KOPT-K1 (cell line): Measurements from ENCODE around the gene SCYL1.

Experiments
- H3K27ac ChIP-seq: fragments of 200-600 bp; sonication (generic); 2 replicates; pipeline ENCODE4 v1.5.1; 2016; ENCODE audit warnings: antibody characterized with exemption, mild to moderate bottlenecking, low read depth, low read length; ENCODE audit not compliant: poor library complexity, severe bottlenecking
- H3K36me3 ChIP-seq: fragments of 200-600 bp; sonication (generic); 2 replicates; pipeline ENCODE4 v1.5.1; 2017; ENCODE audit warnings: antibody characterized with exemption, mild to moderate bottlenecking, low read length, moderate library complexity; ENCODE audit not compliant: insufficient read depth
- H3K9me3 ChIP-seq: fragments of 200-600 bp; sonication (generic); 2 replicates; pipeline ENCODE4 v1.5.1; 2017; ENCODE audit warnings: antibody characterized with exemption, low read length, mild to moderate bottlenecking; ENCODE audit not compliant: insufficient read depth, poor library complexity, severe bottlenecking

Gene SCYL1

DNA sequence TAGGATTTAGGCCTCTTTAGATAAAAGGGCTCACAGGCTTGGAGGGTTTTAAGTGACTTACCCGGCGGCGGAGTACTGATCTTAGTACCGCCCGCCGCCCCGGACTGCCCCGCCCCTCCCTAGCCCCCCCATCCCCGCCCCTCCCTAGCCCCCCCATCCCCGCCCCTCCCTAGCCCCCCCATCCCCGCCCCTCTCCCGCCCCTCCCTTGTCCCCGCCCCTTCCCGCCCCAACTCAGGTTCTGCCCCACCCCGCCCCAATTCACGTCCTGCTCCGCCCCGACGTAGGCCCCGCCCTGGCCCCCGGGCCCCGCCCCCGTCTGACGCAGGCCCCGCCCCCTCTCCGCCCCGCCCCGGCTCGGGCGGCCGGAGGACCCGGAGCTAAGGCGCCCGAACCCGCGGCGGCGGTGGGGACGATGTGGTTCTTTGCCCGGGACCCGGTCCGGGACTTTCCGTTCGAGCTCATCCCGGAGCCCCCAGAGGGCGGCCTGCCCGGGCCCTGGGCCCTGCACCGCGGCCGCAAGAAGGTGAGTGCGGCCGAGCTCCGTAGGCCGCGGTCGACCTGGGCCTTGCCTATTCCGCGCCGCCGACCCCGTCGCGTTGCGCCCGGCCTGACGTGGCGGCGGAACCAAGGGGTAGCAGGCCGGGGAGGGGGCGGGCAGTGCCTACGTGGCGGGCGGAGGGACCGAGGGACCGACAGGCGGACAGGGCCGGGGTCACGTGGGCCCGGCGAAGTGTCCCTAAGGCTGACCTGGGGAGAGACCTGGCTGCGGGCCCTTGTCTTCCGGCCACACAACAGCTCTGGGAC lies at the start of gene SCYL1:
Gene SCYL1, plus strand, starts transcription at position 343 of the 805 bp plus-strand sequence. Its CDS starts 71 bp downstream, at position 414.
- H3K27ac ChIP-seq = peak within 1 kb of the TSS; percentile 81
- H3K36me3 ChIP-seq = peaks cover 17% of the 10 kb centered on the region; the same call in 1 of the 2 replicates
- H3K9me3 ChIP-seq = no peaks in the 10 kb centered on the region

DNA sequence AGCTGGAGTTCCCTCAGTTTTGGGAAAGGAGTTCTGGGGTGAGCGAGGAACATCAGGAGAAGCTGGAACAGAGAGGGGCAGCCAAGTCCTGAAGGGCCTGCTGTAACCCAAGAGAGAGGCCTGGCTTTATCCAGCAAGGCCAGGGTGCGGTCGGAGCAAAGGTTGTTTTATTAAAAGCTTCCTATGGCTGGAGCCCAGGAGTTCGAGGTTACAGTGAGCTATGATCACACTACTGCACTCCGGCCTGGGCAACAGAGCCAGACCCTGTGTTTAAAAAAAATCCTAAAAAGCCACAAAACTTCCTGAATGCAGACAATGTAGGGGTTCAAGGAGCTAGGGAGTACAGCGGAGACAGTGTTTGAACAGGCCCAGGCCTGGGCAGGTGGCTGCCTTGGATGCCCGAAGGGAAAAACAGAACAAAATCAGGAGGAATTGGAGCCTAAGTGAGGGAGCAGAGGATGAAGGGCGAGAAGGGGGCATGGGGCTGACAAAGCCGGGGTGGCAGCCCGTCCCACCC lies 48.2 kb upstream of the SCYL1 start:
- H3K27ac ChIP-seq = peak overlapping the region; percentile 94
- H3K36me3 ChIP-seq = no peaks in the 10 kb centered on the region
- no peaks in the 10 kb centered on the region for H3K9me3 ChIP-seq

DNA sequence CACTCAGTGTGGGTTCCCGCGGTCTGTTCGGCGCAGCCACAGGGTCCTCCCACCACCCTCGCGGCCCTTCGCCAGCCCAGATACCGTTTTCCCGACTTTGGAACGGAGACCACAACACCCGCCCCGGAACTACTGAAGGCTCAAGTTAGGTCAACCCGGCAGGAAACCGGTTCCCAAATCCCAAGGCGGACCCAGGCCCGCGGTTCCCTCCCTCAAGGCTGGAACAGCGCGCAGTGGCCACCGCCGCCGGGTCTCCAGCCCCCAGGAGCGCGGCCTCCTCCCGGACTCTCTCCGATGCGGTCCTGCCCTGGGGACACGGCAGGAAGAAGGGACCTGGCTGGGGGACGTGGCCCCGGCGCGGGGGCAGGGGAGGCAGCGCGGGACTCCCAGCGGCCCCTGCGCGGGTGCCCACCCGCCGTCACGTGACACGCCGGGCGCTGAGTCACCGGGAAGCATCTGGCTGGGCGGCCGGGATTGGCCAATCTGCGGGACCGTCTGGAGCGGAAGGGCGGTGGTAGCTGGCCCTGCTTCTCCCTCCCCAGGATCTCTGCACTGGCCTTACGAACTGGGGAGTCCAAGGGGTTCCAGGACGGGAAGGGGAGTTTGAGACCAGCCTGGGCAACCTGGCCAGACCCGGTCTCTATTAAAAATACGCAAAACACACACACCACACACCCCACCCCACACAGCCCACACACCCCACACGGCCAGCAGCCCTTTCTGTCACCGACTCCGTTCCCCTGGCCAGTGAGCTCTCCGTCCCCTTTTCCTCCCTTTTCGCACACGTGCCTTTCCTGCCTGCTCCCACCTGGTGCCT lies 47.5 kb upstream of the SCYL1 start:
- no peaks in the 10 kb centered on the region for H3K9me3 ChIP-seq
- peak overlapping the region; percentile 94 for H3K27ac ChIP-seq
- H3K36me3 ChIP-seq = no peaks in the 10 kb centered on the region

DNA sequence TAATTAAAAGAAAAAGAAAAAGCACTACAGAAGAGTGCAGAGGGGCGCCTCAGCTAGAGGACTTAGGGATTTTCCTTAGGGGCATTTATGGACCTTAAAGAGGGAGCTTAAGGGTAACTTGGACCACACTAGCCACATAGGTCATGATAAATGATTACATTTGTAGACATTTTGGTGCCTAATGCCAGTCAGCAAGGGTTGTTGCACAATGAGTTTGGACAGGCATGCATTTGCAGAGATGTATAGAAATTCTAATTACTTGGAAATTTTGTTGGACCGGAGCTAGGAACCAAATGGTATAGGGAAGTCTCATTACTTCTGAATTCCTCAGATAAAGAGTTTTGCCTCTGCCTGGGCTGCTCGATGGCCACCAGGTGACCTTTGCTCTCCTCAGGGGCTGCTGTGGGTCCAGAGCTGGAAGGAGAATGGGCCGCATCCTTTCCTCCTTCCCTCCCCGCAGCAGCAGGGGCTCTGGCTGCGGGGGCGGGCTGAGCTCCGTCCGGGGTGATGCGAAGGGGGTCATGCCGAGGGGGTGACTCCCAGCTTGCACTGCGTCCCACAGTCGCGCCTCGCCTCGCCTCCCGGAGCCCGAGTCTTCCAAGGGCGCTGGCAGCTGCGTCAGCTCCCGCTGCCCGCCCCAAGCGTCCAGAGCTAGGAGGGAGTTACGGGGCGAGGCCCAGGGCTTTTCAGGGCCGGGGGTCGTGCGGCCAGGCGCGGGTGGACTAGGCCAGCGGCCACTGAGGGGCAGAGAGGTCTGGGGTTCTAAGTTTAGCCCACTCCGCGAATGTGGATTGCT lies 46.3 kb upstream of the SCYL1 start:
- Histone ChIP-seq H3K27ac (peak overlapping the region; percentile 94), H3K9me3 (no peaks in the 10 kb centered on the region), H3K36me3 (no peaks in the 10 kb centered on the region)

DNA sequence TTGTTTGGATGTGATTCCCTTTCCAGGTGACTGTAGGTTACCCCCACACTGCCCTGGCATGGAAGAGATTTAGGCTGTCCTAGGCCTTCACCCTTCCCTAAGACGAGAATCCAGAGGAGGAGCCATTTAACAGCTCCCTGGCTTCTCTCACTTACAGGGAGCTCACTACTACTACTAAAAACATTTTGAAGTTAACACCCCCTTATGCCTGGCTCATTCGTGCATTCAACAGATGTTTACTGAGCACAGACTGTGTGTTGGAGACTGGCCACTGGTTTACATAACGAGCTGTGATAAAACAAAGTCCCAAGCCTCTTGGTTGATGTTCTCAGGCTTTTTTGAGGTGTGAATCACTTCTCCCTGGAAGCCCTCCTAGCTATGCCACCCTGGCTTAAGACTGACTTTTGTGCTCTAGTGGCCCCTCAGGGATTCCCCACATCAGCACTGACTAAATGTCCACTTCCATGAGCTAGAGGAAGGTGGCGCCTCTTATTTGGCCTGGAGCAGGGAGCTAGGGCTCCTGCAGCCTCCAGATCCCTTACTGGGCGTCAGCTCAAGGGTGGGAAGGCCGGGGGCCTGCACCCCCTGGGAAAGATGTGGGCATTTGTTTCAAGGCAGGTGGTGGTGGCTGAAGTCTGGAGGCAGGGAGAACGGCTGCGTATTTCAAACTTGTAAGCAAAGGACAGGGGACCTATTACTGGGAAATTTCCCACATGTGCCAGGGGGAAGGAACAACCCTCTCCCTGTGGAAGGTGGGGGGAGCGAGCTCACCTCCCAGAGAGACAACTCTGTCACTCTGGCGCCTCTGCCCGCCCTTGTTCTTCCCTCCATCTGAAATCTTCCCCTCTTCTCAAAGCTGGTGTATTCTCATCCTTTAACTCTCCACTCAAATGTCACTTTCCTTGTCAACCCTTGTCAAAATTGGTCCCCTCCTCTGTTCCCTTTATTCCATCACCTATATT lies 45.4 kb upstream of the SCYL1 start:
- Histone ChIP-seq H3K9me3 (no peaks in the 10 kb centered on the region), H3K36me3 (no peaks in the 10 kb centered on the region), H3K27ac (no peak overlapping the region)

DNA sequence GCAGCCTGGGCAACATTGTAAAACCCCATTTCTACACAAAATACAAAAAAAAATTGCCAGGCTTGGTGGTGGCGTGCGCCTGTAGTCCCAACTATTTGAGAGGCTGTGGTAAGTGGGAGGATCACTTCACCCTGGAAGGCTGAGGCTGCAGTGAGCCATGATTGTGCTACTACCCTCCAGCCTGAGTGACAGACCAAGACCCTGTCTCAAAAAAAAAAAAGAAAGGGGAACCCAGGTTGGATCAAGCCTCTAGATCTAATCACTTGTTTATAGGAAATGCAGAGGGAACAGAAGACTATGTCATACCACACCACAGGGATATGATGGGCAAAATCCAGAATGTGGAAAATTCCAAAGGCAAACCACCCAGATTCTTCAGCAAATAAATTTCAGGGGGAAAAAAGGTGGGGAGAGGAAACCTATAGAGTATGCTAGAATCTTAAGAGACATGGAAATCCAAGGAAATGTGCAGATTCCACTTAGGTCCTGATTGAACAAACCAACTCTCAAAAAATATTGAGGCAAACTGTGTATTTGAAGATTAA lies 42.5 kb upstream of the SCYL1 start:
- no peaks in the 10 kb centered on the region for H3K9me3 ChIP-seq
- H3K36me3 ChIP-seq = no peaks in the 10 kb centered on the region
- H3K27ac ChIP-seq = no peak overlapping the region

DNA sequence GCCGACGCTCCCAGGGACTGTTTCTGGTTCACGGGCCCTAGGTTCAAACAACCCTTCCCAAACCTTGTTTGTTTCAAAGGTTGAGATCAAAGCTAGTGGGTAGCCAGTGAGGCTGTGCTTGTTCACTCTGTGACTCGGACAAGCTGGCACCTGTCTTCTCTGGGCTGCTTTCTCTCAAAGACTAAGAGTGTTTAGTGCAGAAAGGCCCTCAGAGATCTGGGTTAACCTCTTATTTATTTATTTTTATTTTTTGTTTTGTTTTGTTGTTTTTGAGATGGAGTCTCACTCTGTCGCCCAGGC lies 39.0 kb upstream of the SCYL1 start:
- H3K9me3 ChIP-seq = no peaks in the 10 kb centered on the region
- H3K27ac ChIP-seq = no peak overlapping the region
- H3K36me3 ChIP-seq = no peaks in the 10 kb centered on the region

DNA sequence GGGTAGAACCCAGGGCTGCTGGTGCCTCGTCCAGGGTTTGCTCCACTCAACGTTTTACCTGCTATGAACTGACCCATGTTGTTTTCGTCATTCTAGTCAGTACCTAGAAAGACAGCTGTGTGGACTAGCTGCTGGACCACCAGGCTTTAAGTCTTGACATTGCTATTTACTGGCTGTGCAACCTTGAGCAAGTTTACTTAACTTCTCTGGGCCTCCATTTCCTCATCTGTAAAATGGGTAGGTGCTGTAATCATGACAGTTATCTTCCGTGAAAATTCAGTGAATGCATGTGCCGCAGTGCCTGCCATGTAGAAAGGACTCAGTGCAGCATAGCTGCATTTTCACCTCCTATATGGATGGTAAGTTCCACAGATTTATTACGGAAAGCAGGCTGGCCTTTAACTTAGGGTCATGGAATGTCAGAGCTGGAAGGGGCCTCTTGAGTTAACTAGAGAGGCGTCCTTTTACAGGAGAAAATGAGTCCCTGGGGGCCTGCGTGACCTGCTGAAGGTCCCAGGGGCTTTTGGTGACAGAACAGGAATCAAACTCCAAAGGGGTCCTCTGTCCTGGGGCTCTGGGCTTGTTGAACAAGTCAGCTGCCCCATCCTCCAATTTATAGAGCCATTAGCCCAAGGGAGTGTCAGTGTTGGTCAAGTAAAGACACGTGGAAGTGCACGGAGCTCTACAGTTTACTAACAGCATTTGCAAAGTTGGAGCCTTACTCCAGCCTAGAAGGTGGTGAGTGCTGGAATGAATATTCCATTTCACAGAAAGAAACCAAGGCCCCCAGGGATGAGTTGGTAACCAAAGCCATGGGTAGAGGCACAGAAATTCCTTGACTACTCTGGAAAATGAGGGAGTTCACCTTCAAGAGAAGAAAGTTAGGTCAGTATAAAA lies 38.1 kb upstream of the SCYL1 start:
- Histone ChIP-seq H3K9me3 (no peaks in the 10 kb centered on the region), H3K27ac (no peak overlapping the region), H3K36me3 (no peaks in the 10 kb centered on the region)

DNA sequence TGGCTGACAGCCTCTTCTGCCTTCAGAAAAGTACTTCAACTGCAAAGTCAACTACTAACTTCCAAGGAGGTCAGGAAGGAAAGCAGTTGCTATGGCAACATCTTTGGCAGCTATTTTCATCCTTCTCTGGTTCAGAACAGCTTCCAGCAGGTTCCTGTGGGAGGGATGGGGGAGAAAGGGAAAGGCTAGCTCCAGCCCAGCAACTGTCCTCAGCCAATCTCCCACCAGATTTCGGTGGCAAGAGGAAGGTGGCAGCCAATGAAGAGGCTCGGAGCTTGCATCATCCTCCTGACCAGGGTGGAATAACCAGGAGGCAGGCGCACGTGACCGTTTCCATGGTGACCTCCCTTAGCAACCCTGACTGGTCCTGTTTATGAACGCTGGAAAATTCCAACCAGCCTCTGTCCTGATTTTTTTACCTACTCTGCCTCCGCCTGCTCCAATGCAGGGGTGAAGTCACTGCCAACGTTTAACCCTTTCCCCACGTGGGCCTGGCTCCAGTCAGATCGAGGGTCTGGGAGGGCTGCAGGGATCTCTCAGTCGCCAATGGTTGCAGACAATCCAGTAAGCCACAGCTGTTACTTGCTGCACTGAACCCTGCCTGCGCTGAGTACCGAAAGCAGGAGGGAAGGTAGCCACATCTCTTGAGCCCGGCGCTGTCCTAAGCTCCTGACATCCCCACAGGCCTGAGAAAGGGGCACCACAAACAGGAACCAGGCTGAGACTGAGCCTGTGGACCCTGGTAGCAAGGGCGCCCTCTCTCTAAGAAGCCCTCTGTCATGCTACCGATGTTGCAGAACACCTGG lies 37.2 kb upstream of the SCYL1 start:
- Histone ChIP-seq H3K36me3 (no peaks in the 10 kb centered on the region), H3K27ac (no peak overlapping the region), H3K9me3 (no peaks in the 10 kb centered on the region)

DNA sequence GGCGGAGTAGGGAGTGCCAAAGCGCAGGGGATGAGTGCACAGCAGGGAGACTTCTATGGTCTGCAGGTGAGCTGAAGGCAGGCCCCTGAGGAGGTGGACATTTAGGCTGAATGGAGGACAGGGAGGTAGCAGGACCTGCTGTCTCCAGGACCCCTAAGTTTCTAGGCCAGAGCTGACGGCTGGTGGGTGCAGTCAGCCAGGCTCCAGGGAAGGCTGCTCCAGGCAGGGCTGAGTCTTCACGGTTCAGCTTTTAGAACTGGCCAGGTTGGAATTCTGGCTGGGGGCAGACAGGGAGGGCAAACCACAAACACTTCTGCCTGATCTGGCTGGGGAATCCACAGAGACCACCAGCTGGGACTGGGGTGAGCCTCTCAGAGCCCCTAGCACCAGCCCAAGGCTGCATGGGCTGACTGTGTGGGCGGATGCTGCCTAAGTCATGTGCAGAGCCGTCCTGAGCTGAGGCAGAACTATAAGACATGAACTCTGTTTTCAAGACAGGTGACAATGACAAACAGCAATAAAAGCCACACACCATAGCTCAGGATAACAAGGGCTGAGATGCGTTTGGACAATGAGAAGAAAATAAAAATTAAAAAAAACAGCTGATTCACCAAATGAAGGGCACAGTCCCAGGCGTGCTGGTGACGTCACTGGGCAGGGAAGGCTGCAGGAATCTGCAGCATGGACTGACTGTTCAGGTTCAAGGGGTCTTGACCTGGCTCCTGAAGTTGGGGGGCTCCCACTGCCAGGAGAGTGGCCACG lies 36.4 kb upstream of the SCYL1 start:
- Histone ChIP-seq H3K36me3 (no peaks in the 10 kb centered on the region), H3K27ac (no peak overlapping the region), H3K9me3 (no peaks in the 10 kb centered on the region)

DNA sequence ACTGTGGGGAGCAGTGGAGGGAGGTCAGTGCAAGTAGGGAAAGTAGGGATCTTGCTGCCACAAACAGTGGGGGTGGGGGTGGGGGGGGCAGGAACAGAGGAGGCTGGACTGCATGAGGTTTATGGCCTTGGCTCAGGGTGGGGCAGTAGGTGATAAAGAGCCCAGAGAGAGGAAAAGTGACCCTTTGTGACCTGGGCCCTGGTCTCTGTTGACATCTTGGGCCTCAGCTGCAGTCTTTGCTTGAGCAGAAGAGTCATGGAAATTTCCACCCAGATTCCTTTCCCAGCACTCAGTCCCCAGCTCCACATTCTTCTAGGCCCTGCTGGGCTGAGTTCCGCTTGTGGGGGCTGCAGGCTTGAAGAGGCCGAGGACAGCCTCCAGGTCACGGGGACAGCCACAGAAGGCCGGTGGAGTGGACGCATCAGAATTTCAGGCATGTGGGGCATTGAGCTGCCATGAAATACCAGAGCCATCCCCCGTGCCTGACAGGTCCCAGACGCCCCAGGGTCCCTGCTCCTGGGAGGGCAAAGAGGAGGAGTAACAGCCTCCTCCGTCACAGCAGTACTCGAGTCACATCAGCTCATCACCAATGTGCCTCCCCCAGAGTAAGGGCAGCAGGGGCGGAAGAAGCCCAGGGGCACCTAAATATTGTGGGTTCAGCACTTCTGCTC lies 35.7 kb upstream of the SCYL1 start:
- Histone ChIP-seq H3K9me3 (no peaks in the 10 kb centered on the region), H3K27ac (no peak overlapping the region), H3K36me3 (no peaks in the 10 kb centered on the region)
